ENCODE results near the gene FGF23. TPM values are rescaled to one million over a fixed set of nuclear protein-coding genes. Genes with fewer than 3 reads are reported as not detected.

FGF23 gene
- total RNA-seq, 3 donors from 2014 or later: not detected

- Mint-ChIP-seq H3K36me3 (ENCODE audit: insufficient read depth) (no peaks in the 10 kb centered on the region), H3K9me3 (no peaks in the 10 kb centered on the region), H3K27me3 (ENCODE audit: low read depth) (peaks cover 5% of the 10 kb centered on the region), H3K4me1 (ENCODE audit: low read depth) (no peaks in the 10 kb centered on the region), H3K4me3 (no peak overlapping the region)
- ATAC-seq (no peak), DNase-seq (no peak)
Observed at GRCh38 chr12:4401117-4401516, 21.6 kb upstream of the FGF23 start.

DNA sequence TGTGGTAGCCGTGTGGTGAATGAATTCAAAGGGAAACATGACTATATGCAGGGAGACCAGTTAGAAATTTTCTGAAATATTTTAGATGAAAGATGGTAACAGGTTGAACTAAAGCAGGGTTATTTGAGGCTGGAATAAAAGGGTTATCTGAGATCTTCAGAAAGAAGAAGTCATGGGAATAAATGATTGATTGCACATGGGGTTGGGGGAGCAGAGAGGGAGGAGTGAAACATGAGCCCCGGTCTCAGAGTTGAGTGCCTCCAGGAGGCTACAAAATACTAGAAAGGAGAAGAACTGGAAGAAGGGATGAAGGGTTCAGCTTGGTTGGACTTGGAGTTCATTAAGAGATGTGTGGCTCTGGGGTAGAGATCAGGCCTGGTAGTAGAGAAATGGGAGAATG lies 16.3 kb upstream of the FGF23 start:
- DNase-seq (no peak), ATAC-seq (no peak)
- H3K27me3 Mint-ChIP-seq (ENCODE audit: low read depth): peaks cover 26% of the 10 kb centered on the region
- no peaks in the 10 kb centered on the region for H3K9me3 Mint-ChIP-seq
- H3K4me1 Mint-ChIP-seq (ENCODE audit: low read depth): no peaks in the 10 kb centered on the region
- no peaks in the 10 kb centered on the region for H3K36me3 Mint-ChIP-seq (ENCODE audit: insufficient read depth)
- no peak overlapping the region for H3K4me3 Mint-ChIP-seq

DNA sequence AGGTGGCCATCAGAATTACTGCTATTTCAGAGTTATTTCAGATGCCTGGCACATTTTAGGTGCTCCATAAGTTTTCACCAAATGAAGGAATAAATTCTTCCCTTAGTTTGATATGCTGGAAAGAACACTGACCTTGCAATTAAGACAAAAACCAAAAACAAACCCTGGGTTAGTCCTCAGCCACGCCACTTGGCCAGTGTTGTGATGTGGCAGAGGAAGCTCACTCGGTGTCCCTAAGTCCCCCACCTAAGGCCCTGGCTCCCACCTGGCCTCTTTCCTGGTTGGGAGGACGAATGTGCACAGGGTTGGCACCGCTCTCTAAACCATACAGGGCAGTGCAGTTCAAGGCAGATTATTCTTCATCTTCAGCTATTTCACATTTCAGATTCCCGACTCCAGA lies 13.7 kb upstream of the FGF23 start:
- DNase-seq (no peak), ATAC-seq (no peak)
- H3K36me3 Mint-ChIP-seq (ENCODE audit: insufficient read depth): no peaks in the 10 kb centered on the region
- H3K4me3 Mint-ChIP-seq: no peak overlapping the region
- H3K4me1 Mint-ChIP-seq (ENCODE audit: low read depth): no peaks in the 10 kb centered on the region
- no peaks in the 10 kb centered on the region for H3K9me3 Mint-ChIP-seq
- H3K27me3 Mint-ChIP-seq (ENCODE audit: low read depth): peaks cover 23% of the 10 kb centered on the region

- peak in 1 of 2 donors; percentile 37 for ATAC-seq
- Mint-ChIP-seq H3K4me1 (ENCODE audit: low read depth) (no peaks in the 10 kb centered on the region), H3K27me3 (ENCODE audit: low read depth) (peaks cover 23% of the 10 kb centered on the region), H3K4me3 (no peak overlapping the region), H3K9me3 (no peaks in the 10 kb centered on the region), H3K36me3 (ENCODE audit: insufficient read depth) (no peaks in the 10 kb centered on the region)
- no peak for DNase-seq
Observed at GRCh38 chr12:4392223-4392742, 12.8 kb upstream of the FGF23 start.

DNA sequence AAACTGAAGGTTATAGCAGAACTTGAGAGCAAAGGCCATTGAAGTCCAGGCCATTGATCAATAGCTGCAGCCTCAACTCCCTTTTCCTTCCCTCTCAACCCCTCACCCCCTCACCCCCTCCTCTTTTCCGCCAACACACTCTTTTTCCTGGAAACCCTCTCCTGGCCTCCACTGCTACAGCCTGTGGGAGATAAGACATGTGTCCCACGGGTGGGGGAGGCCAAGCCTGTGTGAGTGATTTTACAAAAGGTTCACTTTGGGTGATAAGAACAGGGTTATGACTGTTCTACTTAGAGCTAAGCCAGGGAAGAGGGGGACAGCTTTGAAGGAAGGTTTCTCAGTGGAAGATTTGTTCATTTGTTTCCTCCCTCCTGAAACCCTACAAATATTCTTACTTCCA lies 9.2 kb upstream of the FGF23 start:
- DNase-seq (no peak), ATAC-seq (no peak)
- H3K27me3 Mint-ChIP-seq (ENCODE audit: low read depth): peaks cover 7% of the 10 kb centered on the region
- H3K9me3 Mint-ChIP-seq: no peaks in the 10 kb centered on the region
- no peaks in the 10 kb centered on the region for H3K36me3 Mint-ChIP-seq (ENCODE audit: insufficient read depth)
- H3K4me1 Mint-ChIP-seq (ENCODE audit: low read depth): no peaks in the 10 kb centered on the region
- no peak overlapping the region for H3K4me3 Mint-ChIP-seq

DNA sequence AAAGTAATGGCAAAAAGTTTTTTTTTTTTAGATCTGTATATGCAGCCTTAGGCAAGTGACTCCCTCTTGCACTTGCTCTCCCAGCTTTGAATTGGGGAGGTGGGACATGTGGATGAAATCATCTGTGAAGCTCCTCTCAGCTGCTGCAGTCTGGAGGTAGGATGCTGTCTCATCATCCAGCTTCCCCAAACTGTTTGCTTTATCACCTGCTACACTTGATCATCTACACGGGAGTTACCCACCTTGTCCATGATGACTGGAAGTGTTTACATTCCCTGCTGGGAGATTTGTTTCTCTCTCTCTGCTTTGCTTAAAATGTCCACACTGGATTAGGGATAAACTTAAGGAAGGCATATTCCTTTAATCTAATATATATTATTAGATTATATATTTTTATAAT lies 8.5 kb upstream of the FGF23 start:
- Mint-ChIP-seq H3K9me3 (no peaks in the 10 kb centered on the region), H3K4me1 (ENCODE audit: low read depth) (no peaks in the 10 kb centered on the region), H3K27me3 (ENCODE audit: low read depth) (peaks cover 4% of the 10 kb centered on the region), H3K4me3 (no peak overlapping the region), H3K36me3 (ENCODE audit: insufficient read depth) (no peaks in the 10 kb centered on the region)
- ATAC-seq (no peak), DNase-seq (no peak)

DNA sequence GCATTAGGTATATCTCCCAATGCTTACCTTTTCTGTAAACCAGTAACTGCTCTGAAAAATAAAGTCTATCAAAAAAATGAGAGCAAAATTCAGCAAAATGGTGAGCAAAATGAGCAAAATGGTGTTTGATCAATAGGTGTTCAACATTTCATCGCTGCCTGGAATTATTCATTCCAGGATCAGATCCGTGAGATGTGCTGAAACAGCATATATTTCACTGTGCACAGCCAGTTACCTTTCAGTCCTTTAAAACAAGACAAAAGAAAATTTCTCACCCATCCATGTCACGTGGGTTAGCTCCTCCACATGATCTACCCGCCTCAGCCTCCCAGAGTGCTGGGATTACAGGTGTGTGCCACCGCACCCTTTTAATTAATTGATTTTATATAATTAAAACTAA lies 8.1 kb upstream of the FGF23 start:
- Mint-ChIP-seq H3K36me3 (ENCODE audit: insufficient read depth) (no peaks in the 10 kb centered on the region), H3K4me3 (no peak overlapping the region), H3K27me3 (ENCODE audit: low read depth) (peaks cover under 1% of the 10 kb centered on the region), H3K4me1 (ENCODE audit: low read depth) (no peaks in the 10 kb centered on the region), H3K9me3 (no peaks in the 10 kb centered on the region)
- ATAC-seq (no peak), DNase-seq (no peak)

DNA sequence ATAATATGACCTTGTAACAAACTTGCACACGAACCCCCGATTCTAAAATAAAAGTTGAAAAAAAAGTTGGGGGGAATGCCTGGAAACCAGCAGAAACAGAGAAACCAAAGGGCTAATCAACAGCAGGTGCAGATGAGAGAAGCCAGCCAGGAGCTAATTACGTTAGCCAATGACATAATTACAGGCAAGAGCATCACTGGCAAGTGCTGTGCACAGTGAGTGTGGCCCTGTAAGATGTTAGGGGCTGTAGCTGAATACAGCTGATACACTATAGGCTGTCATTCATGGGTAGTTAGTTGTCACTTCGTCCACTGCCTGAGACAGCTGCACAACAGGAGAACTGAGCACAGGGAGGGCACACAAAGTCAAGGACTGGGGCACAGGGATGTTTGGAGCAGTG lies 7.3 kb upstream of the FGF23 start:
- ATAC-seq (no peak), DNase-seq (no peak)
- no peaks in the 10 kb centered on the region for H3K36me3 Mint-ChIP-seq (ENCODE audit: insufficient read depth)
- no peaks in the 10 kb centered on the region for H3K9me3 Mint-ChIP-seq
- peaks cover 7% of the 10 kb centered on the region for H3K27me3 Mint-ChIP-seq (ENCODE audit: low read depth)
- no peaks in the 10 kb centered on the region for H3K4me1 Mint-ChIP-seq (ENCODE audit: low read depth)
- H3K4me3 Mint-ChIP-seq: no peak overlapping the region

DNA sequence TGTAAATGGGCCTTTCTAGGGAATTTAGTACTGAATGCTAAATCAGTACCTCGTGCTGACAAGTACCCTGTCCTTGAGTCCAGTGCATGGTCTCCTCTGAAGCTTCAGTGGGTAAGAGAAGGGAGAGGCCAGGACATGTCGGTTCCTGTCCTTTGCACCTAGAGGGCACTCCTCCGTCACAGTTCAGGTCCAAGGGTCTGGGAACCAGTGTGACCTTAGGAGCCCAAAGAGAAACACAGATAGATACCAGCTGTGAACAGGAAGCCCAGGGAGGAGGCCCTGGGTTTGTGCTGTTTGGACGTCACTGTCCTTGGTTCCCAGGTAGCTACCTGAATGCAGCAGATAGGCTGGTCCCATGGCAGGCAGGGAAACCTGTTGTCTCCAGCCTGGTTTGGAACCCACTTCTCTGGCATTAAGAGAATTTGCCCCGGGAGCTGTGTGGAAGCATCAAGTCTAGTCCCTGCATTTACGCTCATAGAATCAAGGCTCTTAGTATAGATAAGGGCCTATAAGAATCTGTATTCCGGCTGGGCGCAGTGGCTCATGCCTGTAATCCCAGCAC lies 3.9 kb upstream of the FGF23 start:
- no peak for DNase-seq
- ATAC-seq: no peak
- Mint-ChIP-seq H3K36me3 (ENCODE audit: insufficient read depth) (no peaks in the 10 kb centered on the region), H3K27me3 (ENCODE audit: low read depth) (peaks cover 14% of the 10 kb centered on the region), H3K4me1 (ENCODE audit: low read depth) (no peaks in the 10 kb centered on the region), H3K9me3 (no peaks in the 10 kb centered on the region), H3K4me3 (no peak overlapping the region)

GRCh38 chr12:4380332-4380731 lies 820 bp upstream of the FGF23 start:
- Mint-ChIP-seq H3K4me3 (no peak overlapping the region), H3K9me3 (no peaks in the 10 kb centered on the region), H3K27me3 (ENCODE audit: low read depth) (peaks cover 21% of the 10 kb centered on the region), H3K36me3 (ENCODE audit: insufficient read depth) (no peaks in the 10 kb centered on the region), H3K4me1 (ENCODE audit: low read depth) (no peaks in the 10 kb centered on the region)
- ATAC-seq (no peak), DNase-seq (no peak)

DNA sequence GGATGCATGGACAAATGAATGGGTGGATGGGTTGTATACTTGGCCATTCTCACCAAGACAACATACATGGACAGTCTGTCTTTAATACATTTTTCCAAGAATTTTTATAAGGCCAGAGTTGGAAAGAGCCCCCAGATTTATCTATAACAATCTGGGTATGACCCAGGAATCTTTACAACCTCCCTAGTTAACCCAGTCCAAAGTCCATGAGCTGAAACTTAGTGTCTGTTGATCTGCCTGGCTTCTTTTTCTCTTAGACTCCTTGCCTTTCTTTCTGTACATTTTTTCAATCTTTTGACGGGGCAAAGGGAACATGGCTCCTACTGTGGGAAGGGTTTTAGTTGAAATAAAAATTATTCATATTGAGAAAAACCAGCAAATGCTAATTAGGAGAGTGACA lies 740 bp downstream of the FGF23 start:
- peaks cover 30% of the 10 kb centered on the region for H3K27me3 Mint-ChIP-seq (ENCODE audit: low read depth)
- ATAC-seq (no peak), DNase-seq (no peak)
- no peaks in the 10 kb centered on the region for H3K4me1 Mint-ChIP-seq (ENCODE audit: low read depth)
- no peaks in the 10 kb centered on the region for H3K36me3 Mint-ChIP-seq (ENCODE audit: insufficient read depth)
- H3K4me3 Mint-ChIP-seq: no peak overlapping the region
- H3K9me3 Mint-ChIP-seq: no peaks in the 10 kb centered on the region

- ATAC-seq (no peak), DNase-seq (no peak)
- H3K9me3 Mint-ChIP-seq: no peaks in the 10 kb centered on the region
- no peaks in the 10 kb centered on the region for H3K4me1 Mint-ChIP-seq (ENCODE audit: low read depth)
- peaks cover 32% of the 10 kb centered on the region for H3K27me3 Mint-ChIP-seq (ENCODE audit: low read depth)
- H3K36me3 Mint-ChIP-seq (ENCODE audit: insufficient read depth): no peaks in the 10 kb centered on the region
- H3K4me3 Mint-ChIP-seq: no peak overlapping the region
Observed at GRCh38 chr12:4375449-4375848, 4.1 kb downstream of the FGF23 start.

DNA sequence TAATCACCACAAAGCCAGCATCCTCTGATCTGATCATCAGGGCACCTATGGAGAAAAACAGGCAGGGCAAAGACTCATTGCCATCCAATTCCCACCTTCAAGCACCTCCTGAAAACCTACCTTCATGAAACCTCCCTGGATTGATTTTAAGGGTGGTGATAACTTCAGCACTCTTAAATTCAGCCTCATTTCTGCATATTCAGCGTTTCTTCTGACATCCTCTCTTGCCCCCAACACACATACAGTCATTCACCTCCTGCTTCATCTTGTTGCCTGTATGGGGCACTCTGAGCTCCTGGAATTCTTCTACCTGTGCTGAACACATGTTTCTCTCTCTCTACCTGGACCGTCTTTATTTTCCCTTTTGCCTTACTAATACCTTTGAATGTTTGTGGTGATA lies 6.9 kb downstream of the FGF23 start:
- Mint-ChIP-seq H3K9me3 (no peaks in the 10 kb centered on the region), H3K4me3 (no peak overlapping the region), H3K4me1 (ENCODE audit: low read depth) (no peaks in the 10 kb centered on the region), H3K36me3 (ENCODE audit: insufficient read depth) (no peaks in the 10 kb centered on the region), H3K27me3 (ENCODE audit: low read depth) (peaks cover 32% of the 10 kb centered on the region)
- ATAC-seq (no peak), DNase-seq (no peak)

- Mint-ChIP-seq H3K4me3 (no peak overlapping the region), H3K9me3 (no peaks in the 10 kb centered on the region), H3K27me3 (ENCODE audit: low read depth) (peaks cover 37% of the 10 kb centered on the region), H3K4me1 (ENCODE audit: low read depth) (no peaks in the 10 kb centered on the region), H3K36me3 (ENCODE audit: insufficient read depth) (no peaks in the 10 kb centered on the region)
- no peak for DNase-seq
- no peak for ATAC-seq
Observed at GRCh38 chr12:4370265-4370664, 9.2 kb downstream of the FGF23 start.

DNA sequence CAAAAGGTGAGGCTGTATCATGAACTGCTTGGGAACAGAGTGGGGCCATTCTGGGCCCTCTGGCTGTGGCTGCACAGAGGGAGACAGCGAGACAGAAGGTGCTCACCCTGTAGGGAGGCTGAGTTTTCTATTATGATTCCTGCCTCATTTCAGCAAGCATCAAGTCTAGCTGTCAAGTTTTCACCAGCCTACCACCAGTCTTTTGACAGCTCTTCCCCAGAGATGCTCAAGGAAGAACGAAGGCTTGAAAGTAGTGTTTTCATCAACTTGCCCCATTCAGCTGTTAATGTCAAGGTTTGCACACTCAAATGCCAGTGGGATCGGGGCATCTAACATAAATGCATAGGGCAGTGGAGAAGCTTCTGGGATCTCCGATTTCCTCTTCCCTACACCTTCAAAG lies 10.0 kb downstream of the FGF23 start:
- DNase-seq: no peak
- H3K4me3 Mint-ChIP-seq: no peak overlapping the region
- ATAC-seq: no peak
- H3K27me3 Mint-ChIP-seq (ENCODE audit: low read depth): peaks cover 35% of the 10 kb centered on the region
- no peaks in the 10 kb centered on the region for H3K4me1 Mint-ChIP-seq (ENCODE audit: low read depth)
- H3K9me3 Mint-ChIP-seq: no peaks in the 10 kb centered on the region
- no peaks in the 10 kb centered on the region for H3K36me3 Mint-ChIP-seq (ENCODE audit: insufficient read depth)

DNA sequence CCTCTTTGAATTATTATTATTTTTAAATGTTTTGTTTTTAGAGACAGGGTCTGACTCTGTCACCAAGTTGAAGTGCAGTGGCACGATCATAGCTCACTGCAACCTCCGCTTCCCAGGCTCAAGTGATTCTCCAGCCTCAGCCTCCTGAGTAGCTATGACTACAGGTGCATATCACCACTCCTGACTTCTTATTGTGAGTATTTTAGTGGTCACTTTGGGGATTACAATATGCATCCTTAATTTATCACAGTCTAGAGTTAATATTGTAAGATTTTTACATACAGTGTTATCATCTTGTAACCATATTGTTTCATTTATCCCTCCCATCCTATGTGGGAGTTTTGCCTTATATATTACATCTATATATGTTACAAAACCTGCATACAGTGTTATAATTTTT lies 13.4 kb downstream of the FGF23 start:
- Mint-ChIP-seq H3K4me1 (ENCODE audit: low read depth) (no peaks in the 10 kb centered on the region), H3K4me3 (no peak overlapping the region), H3K36me3 (ENCODE audit: insufficient read depth) (no peaks in the 10 kb centered on the region), H3K9me3 (no peaks in the 10 kb centered on the region), H3K27me3 (ENCODE audit: low read depth) (peaks cover 22% of the 10 kb centered on the region)
- no peak for DNase-seq
- ATAC-seq: no peak
